T-helper 1 cell treated with Interleukin-12 subunit alpha and Interleukin-12 subunit beta and Interleukin-4 antibody, amounts not matched to agents 30 μg/mL and 1 μg/mL, for 36 hours (primary cell): Measurements from ENCODE around the gene PTPRN2.
"Not testable (repeated sequence)": the region's sequence is repeated elsewhere in the genome, so short reads cannot be mapped to it uniquely, and the experiment has no call there.

Source experiments
- H3K27ac Mint-ChIP-seq: one replicate; pipeline ENCODE4 v1.8.0; 2021; ENCODE audit warnings: mild to moderate bottlenecking, mixed read lengths
- H3K27me3 Mint-ChIP-seq: one replicate; pipeline ENCODE4 v1.8.0; 2021; ENCODE audit warnings: low read depth, mixed read lengths
- H3K36me3 Mint-ChIP-seq: one replicate; pipeline ENCODE4 v1.8.0; 2021; ENCODE audit warnings: low read depth, mixed read lengths
- H3K4me1 Mint-ChIP-seq: one replicate; pipeline ENCODE4 v1.8.0; 2021; ENCODE audit warnings: low read depth, mixed read lengths
- H3K4me3 Mint-ChIP-seq: one replicate; pipeline ENCODE4 v1.8.0; 2021; ENCODE audit warnings: mild to moderate bottlenecking, moderate library complexity, mixed read lengths
- H3K9me3 Mint-ChIP-seq: one replicate; pipeline ENCODE4 v1.8.0; 2021; ENCODE audit warnings: mixed read lengths

Gene PTPRN2

GRCh38 chr7:157674027-157674714 lies 913.5 kb downstream of the PTPRN2 start:
- Mint-ChIP-seq H3K4me3 (no peak overlapping the region), H3K36me3 (no peaks in the 10 kb centered on the region), H3K4me1 (no peaks in the 10 kb centered on the region), H3K9me3 (no peaks in the 10 kb centered on the region), H3K27ac (no peak overlapping the region), H3K27me3 (peaks cover 53% of the 10 kb centered on the region)

GRCh38 chr7:157673573-157673972 lies 914.0 kb downstream of the PTPRN2 start:
- no peak overlapping the region for H3K4me3 Mint-ChIP-seq
- H3K9me3 Mint-ChIP-seq, result no peaks in the 10 kb centered on the region
- H3K36me3 Mint-ChIP-seq, result no peaks in the 10 kb centered on the region
- peaks cover 3% of the 10 kb centered on the region for H3K4me1 Mint-ChIP-seq
- H3K27ac Mint-ChIP-seq, result no peak overlapping the region
- peaks cover 50% of the 10 kb centered on the region for H3K27me3 Mint-ChIP-seq

- H3K36me3 Mint-ChIP-seq, result no peaks in the 10 kb centered on the region
- H3K27me3 Mint-ChIP-seq, result peaks cover 34% of the 10 kb centered on the region
- no peaks in the 10 kb centered on the region for H3K9me3 Mint-ChIP-seq
- H3K4me3 Mint-ChIP-seq, result no peak overlapping the region
- H3K27ac Mint-ChIP-seq, result no peak overlapping the region
- peaks cover 3% of the 10 kb centered on the region for H3K4me1 Mint-ChIP-seq
Observed at GRCh38 chr7:157671358-157672255, 916.0 kb downstream of the PTPRN2 start.

- peaks cover 29% of the 10 kb centered on the region for H3K27me3 Mint-ChIP-seq
- no peaks in the 10 kb centered on the region for H3K36me3 Mint-ChIP-seq
- H3K9me3 Mint-ChIP-seq, result no peaks in the 10 kb centered on the region
- H3K4me3 Mint-ChIP-seq, result no peak overlapping the region
- H3K4me1 Mint-ChIP-seq, result peaks cover 3% of the 10 kb centered on the region
- H3K27ac Mint-ChIP-seq, result no peak overlapping the region
Observed at GRCh38 chr7:157670490-157671357, 916.9 kb downstream of the PTPRN2 start.

- H3K27me3 Mint-ChIP-seq, result peaks cover 30% of the 10 kb centered on the region
- H3K4me1 Mint-ChIP-seq, result peaks cover 3% of the 10 kb centered on the region
- no peaks in the 10 kb centered on the region for H3K36me3 Mint-ChIP-seq
- H3K27ac Mint-ChIP-seq, result no peak overlapping the region
- no peaks in the 10 kb centered on the region for H3K9me3 Mint-ChIP-seq
- no peak overlapping the region for H3K4me3 Mint-ChIP-seq
Observed at GRCh38 chr7:157669768-157670351, 917.8 kb downstream of the PTPRN2 start.

- H3K27me3 Mint-ChIP-seq, result peaks cover 30% of the 10 kb centered on the region
- H3K4me1 Mint-ChIP-seq, result peaks cover 3% of the 10 kb centered on the region
Observed at GRCh38 chr7:157668884-157669767, 918.5 kb downstream of the PTPRN2 start.

GRCh38 chr7:157668221-157668883 lies 919.3 kb downstream of the PTPRN2 start:
- Mint-ChIP-seq H3K27me3 (peaks cover 30% of the 10 kb centered on the region), H3K9me3 (no peaks in the 10 kb centered on the region), H3K4me3 (no peak overlapping the region), H3K27ac (no peak overlapping the region), H3K36me3 (no peaks in the 10 kb centered on the region), H3K4me1 (peaks cover 3% of the 10 kb centered on the region)

More at GRCh38 chr7:157668884-157669767, 918.5 kb downstream of the PTPRN2 start:
- Mint-ChIP-seq H3K9me3 (no peaks in the 10 kb centered on the region), H3K4me3 (no peak overlapping the region), H3K36me3 (no peaks in the 10 kb centered on the region), H3K27ac (no peak overlapping the region)

- Mint-ChIP-seq H3K4me3 (no peak overlapping the region), H3K9me3 (no peaks in the 10 kb centered on the region), H3K36me3 (no peaks in the 10 kb centered on the region), H3K4me1 (peaks cover 3% of the 10 kb centered on the region), H3K27ac (no peak overlapping the region), H3K27me3 (peaks cover 28% of the 10 kb centered on the region)
Observed at GRCh38 chr7:157667731-157668130, 919.9 kb downstream of the PTPRN2 start.

GRCh38 chr7:157667261-157667660 lies 920.4 kb downstream of the PTPRN2 start:
- no peak overlapping the region for H3K27ac Mint-ChIP-seq
- peaks cover 3% of the 10 kb centered on the region for H3K4me1 Mint-ChIP-seq
- no peaks in the 10 kb centered on the region for H3K9me3 Mint-ChIP-seq
- H3K4me3 Mint-ChIP-seq, result no peak overlapping the region
- no peaks in the 10 kb centered on the region for H3K36me3 Mint-ChIP-seq
- H3K27me3 Mint-ChIP-seq, result peaks cover 24% of the 10 kb centered on the region

GRCh38 chr7:157666530-157667040 lies 921.0 kb downstream of the PTPRN2 start:
- peaks cover 3% of the 10 kb centered on the region for H3K4me1 Mint-ChIP-seq
- no peak overlapping the region for H3K4me3 Mint-ChIP-seq
- no peak overlapping the region for H3K27ac Mint-ChIP-seq
- H3K9me3 Mint-ChIP-seq, result no peaks in the 10 kb centered on the region
- no peaks in the 10 kb centered on the region for H3K36me3 Mint-ChIP-seq
- H3K27me3 Mint-ChIP-seq, result peaks cover 22% of the 10 kb centered on the region

- H3K27me3 Mint-ChIP-seq, result peaks cover 22% of the 10 kb centered on the region
- not testable (repeated sequence) for H3K4me3 Mint-ChIP-seq, H3K27ac Mint-ChIP-seq
Observed at GRCh38 chr7:157665634-157665988, 922.0 kb downstream of the PTPRN2 start.

GRCh38 chr7:157664871-157665633 lies 922.6 kb downstream of the PTPRN2 start:
- Mint-ChIP-seq H3K9me3 (no peaks in the 10 kb centered on the region), H3K4me1 (peaks cover 8% of the 10 kb centered on the region), H3K27me3 (peaks cover 16% of the 10 kb centered on the region), H3K4me3 (no peak overlapping the region), H3K36me3 (no peaks in the 10 kb centered on the region), H3K27ac (no peak overlapping the region)

More at GRCh38 chr7:157665634-157665988, 922.0 kb downstream of the PTPRN2 start:
- not testable (repeated sequence) for H3K9me3 Mint-ChIP-seq, H3K4me1 Mint-ChIP-seq, H3K36me3 Mint-ChIP-seq
